ENCODE results near the gene SALL4.

GRCh38 chr20:51772236-51772635 is 30.1 kb downstream of the SALL4 start:
- TF ChIP-seq YY1 (IDR thresholded peaks at IDR 0.05; ENCODE audit: insufficient read depth, insufficient read length) (no peak), ZNF274 (IDR thresholded peaks at IDR 0.05; ENCODE audit: low read depth, low read length) (no peak)

Measured in NT2/D1 (cell line).